HG02642 (cell line): Measurements from ENCODE around the gene ARPC5.
"Not testable (repeated sequence)": the region's sequence is repeated elsewhere in the genome, so short reads cannot be mapped to it uniquely, and the experiment has no call there.

Source experiments
- ATAC-seq: cut with Tn5 transposase; IDR thresholded peaks from one replicate; pipeline ENCODE4 v1.9.1; 2021; ENCODE audit warnings: mild to moderate bottlenecking; ENCODE audit not compliant: unreplicated experiment, poor library complexity

ARPC5 gene

GRCh38 chr1:183635606-183636333, at the start of gene ARPC5:
ARPC5 (minus strand) TSS chr1:183635783; CDS start chr1:183635659, 124 bp downstream.
- ATAC-seq, result peak; percentile 88

GRCh38 chr1:183685112-183685713, 49.6 kb upstream of the ARPC5 start:
- no peak for ATAC-seq

- ATAC-seq, result not testable (repeated sequence)
Measured at GRCh38 chr1:183679363-183679762, 43.8 kb upstream of the ARPC5 start.

GRCh38 chr1:183678819-183679218, 43.2 kb upstream of the ARPC5 start:
- no peak for ATAC-seq

- no peak for ATAC-seq
Measured at GRCh38 chr1:183676586-183677189, 41.1 kb upstream of the ARPC5 start.

GRCh38 chr1:183675883-183676585, 40.5 kb upstream of the ARPC5 start:
- ATAC-seq, result no peak

- no peak for ATAC-seq
Measured at GRCh38 chr1:183675381-183675780, 39.8 kb upstream of the ARPC5 start.

GRCh38 chr1:183674886-183675285, 39.3 kb upstream of the ARPC5 start:
- no peak for ATAC-seq

GRCh38 chr1:183674339-183674738, 38.8 kb upstream of the ARPC5 start:
- ATAC-seq, result no peak

GRCh38 chr1:183673605-183674323, 38.2 kb upstream of the ARPC5 start:
- no peak for ATAC-seq

- no peak for ATAC-seq
Measured at GRCh38 chr1:183670169-183670568, 34.6 kb upstream of the ARPC5 start.

GRCh38 chr1:183656355-183656754, 20.8 kb upstream of the ARPC5 start:
- no peak for ATAC-seq

GRCh38 chr1:183655562-183656075, 20.0 kb upstream of the ARPC5 start:
- ATAC-seq, result peak; percentile 71

- ATAC-seq, result no peak
Measured at GRCh38 chr1:183654706-183655105, 19.1 kb upstream of the ARPC5 start.

GRCh38 chr1:183653876-183654451, 18.4 kb upstream of the ARPC5 start:
- no peak for ATAC-seq

GRCh38 chr1:183653462-183653794, 17.8 kb upstream of the ARPC5 start:
- ATAC-seq, result no peak

GRCh38 chr1:183652547-183653461, 17.2 kb upstream of the ARPC5 start, which contains the start of gene APOBEC4:
APOBEC4 (minus strand) TSS chr1:183653316; CDS start chr1:183648781, 4,535 bp downstream.
- peak; percentile 28 for ATAC-seq

- ATAC-seq, result peak; percentile 40
Measured at GRCh38 chr1:183652107-183652506, 16.5 kb upstream of the ARPC5 start.

GRCh38 chr1:183651612-183652011, 16.0 kb upstream of the ARPC5 start:
- ATAC-seq, result no peak
